HEK293T (cell line): ENCODE results near the gene GLIPR2.

Source experiments
- CTCF ChIA-PET: fragments of 350-600 bp; formaldehyde crosslinking; extraction: SDS; loops from one replicate; lab custom pipeline; 2021; ENCODE audit warnings: antibody characterized with exemption, inconsistent platforms; lab: Yijun Ruan, JAX
- POLR2A ChIA-PET: fragments of 350-600 bp; formaldehyde crosslinking; extraction: SDS; loops from one replicate; lab custom pipeline; 2020; ENCODE audit warnings: antibody characterized with exemption, inconsistent platforms; lab: Yijun Ruan, JAX
- DNase-seq: peaks from one replicate; pipeline ENCODE4 v3.0.0; 2012; ENCODE audit warnings: mixed read lengths; ENCODE audit errors: extremely low spot score
- ARNT ChIP-seq: fragments of 450-650 bp; IDR thresholded peaks from 2 replicates; pipeline ENCODE4 v1.6.1; 2017; ENCODE audit warnings: mild to moderate bottlenecking
- BHLHE40 ChIP-seq: fragments of 450-650 bp; IDR thresholded peaks from 2 replicates; pipeline ENCODE4 v1.6.1; 2016; ENCODE audit warnings: mild to moderate bottlenecking, moderate library complexity, borderline replicate concordance
- CTBP1 ChIP-seq: fragments of 450-650 bp; IDR thresholded peaks from 2 replicates; pipeline ENCODE4 v1.6.1; 2016; ENCODE audit warnings: borderline replicate concordance
- ELF4 ChIP-seq: fragments of 450-650 bp; IDR thresholded peaks from 2 replicates; pipeline ENCODE4 v1.6.1; 2017; ENCODE audit warnings: antibody characterized with exemption
- FOXA1 ChIP-seq: fragments of 450-650 bp; IDR thresholded peaks from 2 replicates; pipeline ENCODE4 v1.6.1; 2016; ENCODE audit warnings: mild to moderate bottlenecking
- FOXK2 ChIP-seq: fragments of 450-650 bp; IDR thresholded peaks from 2 replicates; pipeline ENCODE4 v1.6.1; 2016; ENCODE audit warnings: mild to moderate bottlenecking
- FOXM1 ChIP-seq: fragments of 450-650 bp; IDR thresholded peaks from 2 replicates; pipeline ENCODE4 v1.6.1; 2017; ENCODE audit warnings: mild to moderate bottlenecking, borderline replicate concordance
- HDGF ChIP-seq: fragments of 450-650 bp; IDR thresholded peaks from 2 replicates; pipeline ENCODE4 v1.6.1; 2017; ENCODE audit warnings: antibody characterized with exemption, borderline replicate concordance
- L3MBTL2 ChIP-seq: fragments of 450-650 bp; conservative IDR thresholded peaks from 2 replicates; pipeline ENCODE4 v1.6.1; 2016; ENCODE audit warnings: mild to moderate bottlenecking
- LEF1 ChIP-seq: fragments of 450-650 bp; IDR thresholded peaks from 2 replicates; pipeline ENCODE4 v1.6.1; 2017; ENCODE audit warnings: mild to moderate bottlenecking, borderline replicate concordance
- NFRKB ChIP-seq: fragments of 450-650 bp; IDR thresholded peaks from 2 replicates; pipeline ENCODE4 v1.6.1; 2016; ENCODE audit warnings: mild to moderate bottlenecking, moderate library complexity
- SP1 ChIP-seq: fragments of 450-650 bp; IDR thresholded peaks from 2 replicates; pipeline ENCODE4 v1.6.1; 2017
- SUZ12 ChIP-seq: fragments of 450-650 bp; IDR thresholded peaks from 2 replicates; pipeline ENCODE4 v1.6.1; 2016; ENCODE audit warnings: mild to moderate bottlenecking
- TARDBP ChIP-seq: fragments of 450-650 bp; IDR thresholded peaks from 2 replicates; pipeline ENCODE4 v1.6.1; 2016
- ZNF384 ChIP-seq: fragments of 450-650 bp; IDR thresholded peaks from 2 replicates; pipeline ENCODE4 v1.6.1; 2016
- TF ChIP-seq, protein P1 (sequence below): fragments of 450-650 bp; IDR thresholded peaks from 2 replicates; pipeline ENCODE4 v1.6.1; 2016

The GLIPR2 gene

GRCh38 chr9:36211510-36211909 is 75.0 kb downstream of the GLIPR2 start:
- CTCF ChIA-PET = no interaction called here
- no peak for TF ChIP-seq NFRKB
- TF ChIP-seq ZNF384 = no peak
- no peak for TF ChIP-seq BHLHE40
- no peak for TF ChIP-seq L3MBTL2
- TF ChIP-seq TARDBP = no peak
- TF ChIP-seq CTBP1 = no peak
- no peak for TF ChIP-seq SUZ12
- TF ChIP-seq SP1 = no peak
- no peak for TF ChIP-seq FOXA1
- no peak for TF ChIP-seq LEF1
- no peak for TF ChIP-seq FOXK2
- TF ChIP-seq, protein P1, sequence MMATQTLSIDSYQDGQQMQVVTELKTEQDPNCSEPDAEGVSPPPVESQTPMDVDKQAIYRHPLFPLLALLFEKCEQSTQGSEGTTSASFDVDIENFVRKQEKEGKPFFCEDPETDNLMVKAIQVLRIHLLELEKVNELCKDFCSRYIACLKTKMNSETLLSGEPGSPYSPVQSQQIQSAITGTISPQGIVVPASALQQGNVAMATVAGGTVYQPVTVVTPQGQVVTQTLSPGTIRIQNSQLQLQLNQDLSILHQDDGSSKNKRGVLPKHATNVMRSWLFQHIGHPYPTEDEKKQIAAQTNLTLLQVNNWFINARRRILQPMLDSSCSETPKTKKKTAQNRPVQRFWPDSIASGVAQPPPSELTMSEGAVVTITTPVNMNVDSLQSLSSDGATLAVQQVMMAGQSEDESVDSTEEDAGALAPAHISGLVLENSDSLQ = no peak
- TF ChIP-seq FOXM1 = no peak
- TF ChIP-seq ELF4 = no peak
- no peak for TF ChIP-seq ARNT
- no peak for DNase-seq
- POLR2A ChIA-PET = no interaction called here

DNA sequence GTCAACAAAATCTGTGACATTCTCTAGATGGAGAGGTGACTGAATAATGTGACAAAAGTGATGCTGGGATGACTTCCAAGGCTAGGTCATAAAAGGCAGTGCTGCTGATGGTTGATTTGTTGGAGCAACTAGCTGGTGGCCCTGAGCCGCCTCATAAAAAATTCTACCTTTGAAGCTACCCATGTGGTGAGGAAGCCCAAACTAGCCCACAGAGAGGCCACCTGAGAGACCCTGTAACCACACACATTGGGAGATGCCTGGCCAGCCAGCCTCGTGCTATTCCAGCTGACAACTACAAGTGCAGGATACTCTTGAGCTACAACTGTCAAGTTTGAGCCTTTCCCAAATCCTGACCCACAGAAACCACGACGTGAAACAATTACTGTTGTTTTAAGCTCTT is 76.9 kb downstream of the GLIPR2 start:
- ChIA-PET CTCF (interaction anchor here (0.6 to 1.0 kb wide), 2 partner anchors 11 to 116 kb away, joined by 3 to 4 read pairs; no protein-coding TSS in a partner anchor), POLR2A (interaction anchor here (1.2 kb wide), 1 partner anchor 12 kb away, joined by 4 read pairs; no protein-coding TSS in a partner anchor)
- TF ChIP-seq CTBP1 (no peak), SUZ12 (no peak), LEF1 (no peak), L3MBTL2 (no peak), FOXM1 (no peak), ELF4 (no peak), TARDBP (no peak), FOXK2 (no peak), NFRKB (no peak), HDGF (no peak), FOXA1 (no peak), BHLHE40 (no peak), SP1 (no peak), ARNT (no peak), ZNF384 (no peak)
- TF ChIP-seq, protein P1 = no peak
- DNase-seq = no peak
